H1 (cell line): Measurements from ENCODE around the gene DIP2B. TPM values are rescaled to one million over a fixed set of nuclear protein-coding genes. Genes with fewer than 3 reads are reported as not detected.

Source experiments
- HDAC2 ChIP-seq, 2 experiments: fragments of 300-600 bp in 1 of 2; sonication (generic) in 1 of 2; IDR thresholded peaks; 2 replicates each; pipeline ENCODE4 v1.6.1; 2011 to 2012; ENCODE audit warnings: low read depth in 2 of 2, low read length in 2 of 2, mild to moderate bottlenecking in 2 of 2, moderate library complexity in 2 of 2, borderline replicate concordance in 1 of 2, inconsistent platforms in 1 of 2
- JUND ChIP-seq: IDR thresholded peaks from 2 replicates; pipeline ENCODE4 v1.6.1; 2011; ENCODE audit warnings: mild to moderate bottlenecking, improper control_type of control experiment, low read length
- SAP30 ChIP-seq: fragments of 300-600 bp; sonication (generic); IDR thresholded peaks from 2 replicates; pipeline ENCODE4 v1.7.1; 2012; ENCODE audit warnings: low read length, moderate library complexity, mild to moderate bottlenecking, inconsistent platforms; ENCODE audit not compliant: insufficient read depth, insufficient replicate concordance
- ZNF274 ChIP-seq: IDR thresholded peaks from 2 replicates; pipeline ENCODE4 v1.7.0; 2012; ENCODE audit warnings: low read length, borderline replicate concordance; ENCODE audit errors: extremely low read depth
- polyA plus RNA-seq, 7 experiments: library from polyadenylated mRNA; depleted of rRNA in 3 of 7; stranded (reverse) in 5 of 7; unstranded in 2 of 7; fragments of >200 nt in 5 of 7; fragments of 200-250 nt in 2 of 7; gene quantifications; 1 replicate in 5 of 7; 2 replicates in 1 of 7; 4 replicates in 1 of 7; pipeline versions ENCODE4 v1.2.1 to v1.2.3, GENCODE V29; 2011 to 2013; ENCODE audit warnings: missing spikeins in 2 of 7, mixed read lengths in 2 of 7
- total RNA-seq: library from RNA; stranded (reverse); fragmentation: NEBNext Ultra II Directional; extraction: Animal tissue kit (Norgen Biotek cat#: 25700); gene quantifications from 2 replicates; pipeline ENCODE4 v1.2.1, GENCODE V29; 2021

DIP2B gene
- total and polyA plus RNA-seq, 2 of the 8 experiments (the other 6 are each of a cell fraction or from before 2014, with no cell fraction given): 11.1 to 29.6 TPM

DNA sequence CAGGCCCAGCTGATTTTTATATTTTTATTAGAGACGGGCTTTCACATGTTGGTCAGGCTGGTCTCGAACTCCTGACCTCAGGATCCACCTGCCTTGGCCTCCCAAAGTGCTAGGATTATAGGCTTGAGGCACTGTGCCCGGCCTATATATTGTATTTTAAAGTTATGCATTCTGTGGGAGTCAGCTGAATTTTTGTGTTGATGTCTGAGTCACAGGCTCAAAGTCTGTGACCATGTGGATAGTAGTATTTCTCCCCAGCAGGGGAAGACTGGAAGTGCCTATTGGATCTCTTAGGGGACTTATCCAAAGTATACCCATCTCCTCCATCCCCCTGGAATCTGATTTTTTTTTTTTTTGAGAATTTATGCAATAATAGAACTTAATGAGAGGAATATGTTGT lies 215.3 kb downstream of the DIP2B start (continued):
- TF ChIP-seq SAP30 (no peak), ZNF274 (no peak), JUND (no peak), HDAC2 (IDR thresholded peaks at IDR 0.05; ENCODE audit: borderline replicate concordance in 1 of 2, low read depth in 2 of 2, low read length in 2 of 2) (no peak)
